HG03457 (cell line): Measurements from ENCODE around the gene MPRIP.

Experiments used
- ATAC-seq: cut with Tn5 transposase; IDR thresholded peaks from one replicate; pipeline ENCODE4 v1.9.1; 2021; ENCODE audit warnings: moderate number of reproducible peaks; ENCODE audit not compliant: unreplicated experiment

Gene MPRIP

DNA sequence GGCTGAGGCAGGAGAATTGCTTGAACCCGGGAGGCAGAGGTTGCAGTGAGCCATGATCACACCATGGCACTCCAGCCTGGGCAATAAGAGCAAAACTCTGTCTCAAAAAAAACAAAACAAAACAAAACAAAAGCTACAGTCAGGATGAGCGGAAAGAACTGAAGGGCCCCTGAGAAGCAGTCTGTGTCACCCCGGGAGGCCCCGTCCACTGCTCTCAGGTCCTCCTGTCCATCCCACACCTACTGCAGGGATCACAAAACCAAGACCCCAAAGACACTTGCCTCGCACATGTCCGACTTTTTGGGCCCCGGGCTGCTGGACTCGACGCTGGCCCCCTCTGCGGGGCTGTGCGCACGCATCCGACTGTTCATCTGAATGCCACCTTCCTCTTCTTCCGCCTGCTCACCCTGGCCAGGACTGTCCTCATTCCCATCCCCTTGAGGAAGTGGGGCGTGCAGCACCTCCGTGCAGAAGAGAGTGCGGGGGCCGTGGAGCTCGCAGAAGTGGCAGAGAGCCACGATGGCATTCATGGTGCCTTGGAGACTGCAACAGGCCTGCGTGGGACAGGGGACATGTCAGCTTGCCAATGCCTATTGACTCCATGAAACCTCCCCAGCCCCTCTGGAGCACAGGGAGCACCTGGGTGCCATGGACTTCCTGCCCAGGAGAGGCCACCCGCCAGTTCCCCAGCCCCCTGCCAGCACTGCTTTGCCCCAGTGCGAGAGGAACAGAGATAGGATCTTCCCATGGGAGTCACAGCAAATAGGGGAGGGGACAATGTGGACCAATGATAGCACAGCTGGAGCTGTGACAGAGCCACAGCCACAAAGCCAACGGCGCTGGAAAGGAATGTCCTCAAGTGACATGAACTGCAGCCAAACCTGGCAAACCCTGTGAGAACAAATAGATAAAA is 185.6 kb downstream of the MPRIP start:
- no peak for ATAC-seq

DNA sequence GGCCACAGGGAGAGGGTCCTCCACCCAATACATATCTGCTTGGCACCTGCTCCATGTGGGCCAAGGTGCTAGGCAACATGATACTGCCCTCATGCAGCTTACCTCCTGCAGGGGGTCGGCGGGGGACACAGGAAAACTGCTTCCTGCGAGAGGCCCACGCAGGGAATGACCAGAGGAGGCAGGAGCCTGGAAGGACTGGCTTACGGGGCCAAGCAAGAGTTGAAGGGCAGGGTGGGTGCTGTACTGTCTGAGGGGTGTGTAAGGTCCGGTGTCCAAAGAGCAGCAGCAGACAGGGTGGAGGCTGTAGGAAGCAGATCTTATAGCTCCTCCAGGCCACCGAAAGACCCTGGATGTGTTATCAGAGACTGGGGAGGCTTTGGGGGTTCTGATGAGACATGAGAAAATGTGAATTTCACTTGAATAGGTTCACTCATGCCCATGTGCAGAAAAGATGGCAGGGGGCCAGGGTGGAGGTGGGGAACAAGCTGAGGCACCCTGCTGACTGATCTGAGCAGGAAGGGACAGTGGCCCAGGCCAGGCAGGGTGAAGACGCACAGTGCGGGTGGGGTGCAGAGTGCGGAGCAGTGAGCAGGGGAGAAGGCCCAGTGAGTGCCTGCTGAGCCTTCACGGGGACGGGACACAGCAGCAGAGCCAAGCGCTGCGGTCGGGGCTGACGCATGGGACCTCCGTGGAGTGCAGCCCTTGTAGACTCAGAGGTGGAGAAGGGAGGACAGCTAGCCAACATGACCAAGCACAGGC is 186.4 kb downstream of the MPRIP start:
- ATAC-seq: no peak

GRCh38 chr17:17229416-17230384 is 187.4 kb downstream of the MPRIP start:
- no peak for ATAC-seq

GRCh38 chr17:17231621-17232302 is 189.5 kb downstream of the MPRIP start:
- no peak for ATAC-seq

DNA sequence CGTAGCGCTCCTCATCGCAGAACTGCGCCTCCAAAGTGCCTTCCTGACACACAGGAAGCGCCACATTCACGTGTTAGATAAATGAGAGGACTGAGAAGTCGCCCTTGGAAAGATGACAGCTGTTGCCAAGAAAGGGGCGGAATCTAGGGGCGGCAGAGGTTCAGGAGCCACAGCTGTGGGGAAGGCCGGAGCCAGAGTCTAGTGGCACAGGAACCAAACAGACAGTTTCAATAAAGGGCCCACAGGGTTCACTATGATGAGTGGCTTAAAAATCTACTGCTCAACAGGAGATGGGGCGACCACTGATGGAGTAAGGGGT is 190.0 kb downstream of the MPRIP start:
- no peak for ATAC-seq

DNA sequence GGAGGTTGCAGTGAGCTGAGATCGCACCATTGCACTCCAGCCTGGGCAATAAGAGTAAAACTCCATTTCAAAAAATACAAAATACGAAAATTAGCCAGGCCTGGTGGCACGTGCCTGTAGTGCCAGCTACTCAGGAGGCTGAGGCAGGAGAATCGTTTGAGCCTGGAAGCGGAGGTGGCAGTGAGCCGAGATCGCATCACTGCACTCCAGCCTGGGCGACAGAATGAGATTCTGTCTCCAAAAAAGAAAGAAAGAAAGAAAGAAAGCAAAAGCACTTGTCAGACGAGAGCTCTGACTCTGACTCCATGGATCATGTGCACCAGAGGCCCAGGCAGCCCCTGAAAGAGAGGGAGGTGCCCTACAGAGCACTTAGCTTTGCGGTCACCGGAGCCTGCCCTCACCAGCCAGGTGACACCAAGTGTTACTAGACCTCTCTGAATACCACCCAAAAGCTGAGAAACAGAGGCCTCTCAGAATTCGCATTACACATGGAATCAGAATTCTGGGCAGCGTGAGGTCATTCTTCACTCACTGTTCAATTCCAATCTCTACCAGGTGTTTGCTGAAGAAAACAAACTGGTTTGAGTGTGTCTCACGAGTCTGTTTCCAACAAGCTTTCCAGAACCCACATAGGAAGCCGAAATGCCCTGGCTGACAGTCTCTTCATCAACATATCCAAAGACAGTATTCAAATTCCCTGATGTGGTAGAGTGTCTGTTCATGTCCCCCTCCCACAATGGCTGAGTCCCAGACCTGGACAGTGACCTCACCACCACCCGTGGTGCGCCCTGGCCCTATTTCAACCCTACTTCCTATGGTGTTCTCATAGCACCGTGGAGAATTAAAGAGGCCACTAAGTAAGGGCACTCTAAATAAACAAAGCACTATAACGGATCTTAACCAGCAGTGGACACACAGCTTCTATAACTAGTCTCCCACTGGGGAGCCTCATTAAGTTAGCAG is 193.2 kb downstream of the MPRIP start:
- ATAC-seq: no peak

DNA sequence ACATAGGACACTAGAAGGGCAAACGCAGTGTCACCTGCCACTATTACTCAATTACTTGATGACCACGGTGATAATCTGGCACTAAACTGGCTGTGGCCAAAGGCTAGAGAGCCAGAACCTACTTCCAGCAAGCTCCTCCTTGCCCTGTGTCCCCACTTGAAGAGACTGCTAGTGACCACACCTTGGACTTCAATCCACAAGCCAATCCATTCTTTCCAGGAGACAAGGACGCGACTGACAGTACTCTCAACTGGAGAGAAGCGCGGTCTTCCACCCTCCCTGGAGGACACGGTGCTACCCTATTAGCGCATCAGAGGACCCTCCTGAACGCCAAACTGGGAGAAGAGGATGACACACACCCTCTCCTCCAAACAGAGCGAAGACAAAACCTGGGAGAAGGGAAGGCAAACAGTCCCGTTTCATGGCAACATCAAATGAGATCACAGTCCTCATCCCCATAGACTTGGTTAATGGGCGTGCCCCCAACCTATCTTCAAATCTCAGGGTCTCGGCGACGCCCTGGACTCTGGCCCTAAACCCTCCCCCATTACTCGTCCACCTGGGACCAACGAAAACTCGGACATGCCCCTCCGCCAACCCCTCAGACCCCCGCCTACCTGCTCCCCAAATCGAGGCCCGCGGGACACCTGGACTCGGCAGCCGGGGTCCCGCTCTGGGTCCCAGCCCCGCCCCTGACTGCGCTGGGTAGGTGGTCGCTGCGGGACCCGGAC is 194.2 kb downstream of the MPRIP start:
- peak; percentile 6 for ATAC-seq

DNA sequence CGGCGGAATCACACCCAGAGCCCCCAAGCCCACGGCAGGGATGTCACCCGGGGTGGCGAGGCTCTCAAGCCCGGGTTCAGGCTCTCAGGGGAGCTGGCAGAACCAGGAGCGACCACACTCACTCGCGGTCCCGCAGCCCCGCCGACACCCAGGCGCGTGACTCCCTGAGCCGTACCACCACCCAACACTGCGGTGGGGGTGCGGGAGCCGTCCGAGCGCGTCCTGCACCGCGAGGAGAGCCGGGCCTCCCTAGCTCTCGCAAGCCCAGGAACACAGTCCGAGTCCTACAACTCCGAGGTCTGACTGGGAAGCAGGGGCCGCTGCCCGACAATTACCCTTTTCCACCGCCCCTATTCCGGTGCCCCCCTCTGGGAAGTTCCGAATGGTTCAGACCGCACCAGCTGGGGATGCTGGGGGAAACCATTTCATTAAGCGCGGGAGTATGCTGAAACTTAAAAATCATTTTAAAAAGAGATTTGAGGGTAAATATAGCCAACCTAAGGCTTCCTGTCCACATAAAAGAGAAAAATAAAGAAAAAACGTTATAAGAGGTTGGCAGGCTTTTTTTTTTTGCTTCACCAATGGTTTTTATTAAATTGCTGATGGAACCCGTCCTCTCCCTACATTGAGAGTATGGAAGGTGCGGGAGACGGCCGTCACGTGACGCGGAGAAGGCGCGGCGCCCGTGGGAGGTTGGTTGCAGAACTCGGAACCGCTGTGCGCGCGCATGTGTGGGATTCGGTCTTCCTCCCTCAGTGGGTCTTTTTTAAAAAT is 195.0 kb downstream of the MPRIP start, which contains the start of gene FLCN:
Gene FLCN (minus strand): TSS at position 143 of the 774 bp plus-strand sequence. CDS start 9,031 bp downstream, outside the sequence.
- peak; percentile 56 for ATAC-seq

DNA sequence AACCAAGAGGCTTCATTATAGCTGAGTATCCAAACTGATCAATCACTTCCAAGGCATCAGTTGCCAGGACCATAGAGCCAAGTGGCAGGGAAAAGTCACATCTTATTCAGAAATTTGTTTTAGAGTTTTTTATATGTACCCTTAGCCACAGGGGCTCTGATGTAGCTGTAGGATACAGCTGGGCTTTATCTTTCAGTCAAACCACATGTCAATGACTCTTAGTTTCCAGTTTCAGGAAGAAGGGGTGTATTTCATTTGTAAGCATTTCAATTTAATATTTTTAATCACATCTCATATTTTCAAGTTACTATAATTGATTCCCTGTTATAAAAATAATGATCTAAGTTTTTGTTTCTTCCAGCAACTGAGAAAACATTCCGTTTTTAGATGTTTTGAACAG is 197.6 kb downstream of the MPRIP start:
- no peak for ATAC-seq

- ATAC-seq: no peak
These were observed 199.4 kb downstream of the MPRIP start for GRCh38 chr17:17241656-17242055.

GRCh38 chr17:17242246-17242645 is 200.0 kb downstream of the MPRIP start:
- no peak for ATAC-seq
